SH-SY5Y (cell line): ENCODE results near the gene CIPC.

Source experiments
- GATA2 ChIP-seq: IDR thresholded peaks from 2 replicates; pipeline ENCODE4 v1.6.1; 2011; ENCODE audit warnings: mild to moderate bottlenecking, low read depth, low read length
- GATA3 ChIP-seq: IDR thresholded peaks from 2 replicates; pipeline ENCODE4 v1.6.1; 2011; ENCODE audit warnings: low read depth, mild to moderate bottlenecking, low read length, moderate library complexity

DNA sequence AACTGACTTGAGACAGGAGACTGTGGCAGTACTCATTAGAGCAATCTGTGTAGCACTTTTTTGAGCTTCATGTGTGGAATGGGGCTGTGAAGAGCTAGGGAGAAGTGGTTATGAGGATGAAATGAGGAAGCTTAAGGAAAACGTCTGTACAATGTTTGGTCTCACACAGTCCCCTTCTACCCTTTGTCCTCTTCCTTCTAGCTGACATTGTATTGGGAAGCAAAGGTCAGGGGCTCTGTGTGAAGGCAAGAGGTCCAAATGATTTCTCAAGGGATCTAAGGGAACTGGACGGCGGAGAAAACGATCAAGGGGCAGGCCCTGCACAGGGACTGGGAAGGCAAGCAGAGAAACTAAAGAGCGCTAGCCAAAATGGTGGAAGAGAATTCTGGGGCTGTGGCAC, 13.1 kb upstream of the CIPC start:
- TF ChIP-seq GATA2 (no peak), GATA3 (no peak)
